Right atrium auricular region (tissue), 2 donors: ENCODE data around the gene RAI14. TPM values are rescaled to one million over a fixed set of nuclear protein-coding genes. Genes with fewer than 3 reads are reported as not detected.

Experiments used
- DNase-seq: peaks from one replicate; pipeline ENCODE4 v3.0.0-alpha.2; 2019; ENCODE audit warnings: low spot score
- H3K27ac ChIP-seq, 2 donors: fragments of 200-600 bp; sonication (generic); 1 replicate in 1 of 2; 2 replicates in 1 of 2; pipeline ENCODE4 v1.5.1; 2016 to 2019
- H3K27me3 ChIP-seq, 2 donors: fragments of 200-600 bp; sonication (generic); one replicate each; pipeline versions ENCODE4 v1.5.1 to v1.6.0; 2017 to 2019
- H3K36me3 ChIP-seq: fragments of 200-600 bp; sonication (generic); one replicate; pipeline ENCODE4 v1.5.1; 2016
- H3K4me1 ChIP-seq, 2 donors: fragments of 200-600 bp; sonication (generic); one replicate each; pipeline versions ENCODE4 v1.5.1 to v1.6.0; 2017 to 2019
- H3K4me3 ChIP-seq, 2 donors: fragments of 200-600 bp; sonication (generic); 1 replicate in 1 of 2; 2 replicates in 1 of 2; pipeline ENCODE4 v1.5.1; 2017 to 2019; ENCODE audit warnings: mild to moderate bottlenecking in 1 of 2, moderate library complexity in 1 of 2
- H3K9me3 ChIP-seq, 2 donors: fragments of 200-600 bp; sonication (generic); one replicate each; pipeline ENCODE4 v1.5.1; 2019
- CTCF ChIP-seq, 2 donors: fragments of 200-600 bp; sonication (generic); IDR thresholded peaks; one replicate each; pipeline ENCODE4 v1.5.1; 2019; ENCODE audit warnings: antibody characterized with exemption in 2 of 2
- total RNA-seq, 2 donors: library from RNA; depleted of rRNA; stranded (reverse); fragments of >200 nt; gene quantifications; one replicate each; pipeline ENCODE4 v1.1.0, GENCODE V29; 2016

The RAI14 gene
- total RNA-seq, 2 donors from 2014 or later = 14.0 to 21.3 TPM

- no peak for DNase-seq
- H3K4me1 ChIP-seq = peaks cover 0 to 25% of the 10 kb centered on the region in 2 donors
- no peaks in the 10 kb centered on the region for H3K36me3 ChIP-seq
- H3K27ac ChIP-seq = peak overlapping the region; percentile 86 to 93
- no peaks in the 10 kb centered on the region for H3K9me3 ChIP-seq
- no peak for TF ChIP-seq CTCF (IDR thresholded peaks at IDR 0.05)
- no peaks in the 10 kb centered on the region for H3K27me3 ChIP-seq
- peak overlapping the region; percentile 76 to 79 for H3K4me3 ChIP-seq
Observed at GRCh38 chr5:34656700-34657273, 659 bp downstream of the RAI14 start.

- DNase-seq = no peak
- Histone ChIP-seq H3K9me3 (no peaks in the 10 kb centered on the region), H3K36me3 (no peaks in the 10 kb centered on the region), H3K27ac (peak overlapping the region; percentile 86 to 93), H3K4me3 (peak overlapping the region; percentile 76 to 79), H3K27me3 (no peaks in the 10 kb centered on the region), H3K4me1 (peaks cover 0 to 25% of the 10 kb centered on the region in 2 donors)
- no peak for TF ChIP-seq CTCF (IDR thresholded peaks at IDR 0.05)
Observed at GRCh38 chr5:34657274-34657921, 1.3 kb downstream of the RAI14 start.

GRCh38 chr5:34657988-34658387 lies 1.9 kb downstream of the RAI14 start:
- peaks cover 0 to 25% of the 10 kb centered on the region in 2 donors for H3K4me1 ChIP-seq
- no peak for DNase-seq
- no peak overlapping the region for H3K27ac ChIP-seq
- no peaks in the 10 kb centered on the region for H3K9me3 ChIP-seq
- no peaks in the 10 kb centered on the region for H3K27me3 ChIP-seq
- H3K36me3 ChIP-seq = no peaks in the 10 kb centered on the region
- no peak for TF ChIP-seq CTCF (IDR thresholded peaks at IDR 0.05)
- H3K4me3 ChIP-seq = peak overlapping the region in 1 of 2 donors; percentile 76

GRCh38 chr5:34659168-34659567 lies 3.0 kb downstream of the RAI14 start:
- H3K9me3 ChIP-seq = no peaks in the 10 kb centered on the region
- peaks cover 0 to 25% of the 10 kb centered on the region in 2 donors for H3K4me1 ChIP-seq
- no peak overlapping the region for H3K27ac ChIP-seq
- no peaks in the 10 kb centered on the region for H3K36me3 ChIP-seq
- TF ChIP-seq CTCF (IDR thresholded peaks at IDR 0.05) = no peak
- no peak overlapping the region for H3K4me3 ChIP-seq
- H3K27me3 ChIP-seq = no peaks in the 10 kb centered on the region
- DNase-seq = no peak

GRCh38 chr5:34660444-34660843 lies 4.3 kb downstream of the RAI14 start:
- Histone ChIP-seq H3K4me3 (no peak overlapping the region), H3K4me1 (peaks cover 0 to 16% of the 10 kb centered on the region in 2 donors), H3K27me3 (no peaks in the 10 kb centered on the region), H3K36me3 (no peaks in the 10 kb centered on the region), H3K9me3 (no peaks in the 10 kb centered on the region), H3K27ac (no peak overlapping the region)
- DNase-seq = no peak
- TF ChIP-seq CTCF (IDR thresholded peaks at IDR 0.05) = no peak
